NCI-H446 (cell line): ENCODE data around the gene DHX32.
A peak's percentile ranks its signal among the peaks of the same experiment; 100 is the strongest.
"Not testable (repeated sequence)": the region's sequence is repeated elsewhere in the genome, so short reads cannot be mapped to it uniquely, and the experiment has no call there.

Source experiments
- DNase-seq, 2 experiments: peaks; one replicate each; lab custom pipeline; 2025; lab: John Stamatoyannopoulos, UW

The DHX32 gene

GRCh38 chr10:125881192-125881591, at the start of gene DHX32:
Gene DHX32 (minus strand): TSS chr10:125881292. CDS start chr10:125880824, 468 bp downstream.
- no peak for DNase-seq

GRCh38 chr10:125929618-125930017, 48.5 kb upstream of the DHX32 start:
- DNase-seq: no peak

- DNase-seq: no peak
Observed at GRCh38 chr10:125928928-125929585, 48.0 kb upstream of the DHX32 start.

- DNase-seq: not testable (repeated sequence)
Observed at GRCh38 chr10:125927265-125927664, 46.2 kb upstream of the DHX32 start.

- DNase-seq: no peak
Observed at GRCh38 chr10:125926247-125926646, 45.2 kb upstream of the DHX32 start.

GRCh38 chr10:125925262-125925834, 44.3 kb upstream of the DHX32 start:
- no peak for DNase-seq

- DNase-seq: not testable (repeated sequence)
Observed at GRCh38 chr10:125921643-125922306, 40.7 kb upstream of the DHX32 start.

GRCh38 chr10:125917704-125918361, 36.7 kb upstream of the DHX32 start:
- DNase-seq: not testable (repeated sequence)

GRCh38 chr10:125916977-125917376, 35.9 kb upstream of the DHX32 start:
- no peak for DNase-seq

- DNase-seq: not testable (repeated sequence)
Observed at GRCh38 chr10:125913277-125913676, 32.2 kb upstream of the DHX32 start.

- DNase-seq: no peak
Observed at GRCh38 chr10:125911990-125912389, 30.9 kb upstream of the DHX32 start.

- no peak for DNase-seq
Observed at GRCh38 chr10:125911145-125911544, 30.1 kb upstream of the DHX32 start.

- DNase-seq: not testable (repeated sequence)
Observed at GRCh38 chr10:125909491-125909890, 28.4 kb upstream of the DHX32 start.

- not testable (repeated sequence) for DNase-seq
Observed at GRCh38 chr10:125908813-125909212, 27.7 kb upstream of the DHX32 start.

- not testable (repeated sequence) for DNase-seq
Observed at GRCh38 chr10:125907598-125907997, 26.5 kb upstream of the DHX32 start.

- DNase-seq: not testable (repeated sequence)
Observed at GRCh38 chr10:125905069-125905994, 24.2 kb upstream of the DHX32 start.

- DNase-seq: not testable (repeated sequence)
Observed at GRCh38 chr10:125903135-125903640, 22.1 kb upstream of the DHX32 start.

GRCh38 chr10:125900963-125901362, 19.9 kb upstream of the DHX32 start:
- DNase-seq: not testable (repeated sequence)

- not testable (repeated sequence) for DNase-seq
Observed at GRCh38 chr10:125897317-125897716, 16.2 kb upstream of the DHX32 start.

- peak in 1 of 2 experiments; percentile 32 for DNase-seq
Observed at GRCh38 chr10:125896088-125896934, 15.2 kb upstream of the DHX32 start, which contains the start of gene FANK1. Gene FANK1 (plus strand): TSS chr10:125896564. CDS start chr10:125896643, 79 bp downstream.
